Measurements from ENCODE around the gene MEIOSIN. TPM values are rescaled to one million over a fixed set of nuclear protein-coding genes. Genes with fewer than 3 reads are reported as not detected.
"Not testable (repeated sequence)": the region's sequence is repeated elsewhere in the genome, so short reads cannot be mapped to it uniquely, and the experiment has no call there.

MEIOSIN gene
- total and polyA plus RNA-seq, 11 donors, result not detected

GRCh38 chr19:45717983-45718650, 15.1 kb upstream of the MEIOSIN start:
- 37 to 52% (median 46%) methylated on average over 8 to 12 of the region's 12 CpGs for WGBS, 4 donors
- DNase-seq, result no peak
- H3K27me3 ChIP-seq, result no peaks in the 10 kb centered on the region
- peak overlapping the region; percentile 78 to 96 (median 94) for H3K27ac ChIP-seq
- peak in 2 of 4 donors; percentile 0 to 1 for ATAC-seq
- peaks cover 0 to 43% (median 16%) of the 10 kb centered on the region in 12 donors for H3K4me1 ChIP-seq
- no peaks in the 10 kb centered on the region for H3K9me3 ChIP-seq
- H3K36me3 ChIP-seq, result peaks cover 0 to 22% (median 5%) of the 10 kb centered on the region in 9 donors
- peak overlapping the region; percentile 14 to 77 (median 68) for H3K4me3 ChIP-seq
- TF ChIP-seq CTCF (IDR thresholded peaks at IDR 0.05), result no peak
- no peak for TF ChIP-seq POLR2A (IDR thresholded peaks at IDR 0.05)
- intact Hi-C loops (cut with DNase I), result loop anchor here in 8 of 10 donors (1.0 to 10.0 kb wide), 8 partner anchors 13 to 75 kb away; partner anchors contain the start of genes SIX5 (in 6 of the 8), QPCTL (in 4 of the 8), DMWD (in 1 of the 8) and FBXO46 (in 1 of the 8)

- Histone ChIP-seq H3K4me1 (peaks cover 0 to 40% (median 16%) of the 10 kb centered on the region in 12 donors), H3K36me3 (peaks cover 0 to 26% (median 7%) of the 10 kb centered on the region in 9 donors)
- intact Hi-C loops (cut with DNase I), result loop anchor here in 1 of 10 donors (5.0 kb wide), 1 partner anchor 42 kb away; no protein-coding TSS in a partner anchor
- H3K27me3 ChIP-seq, H3K27ac ChIP-seq, H3K9me3 ChIP-seq, ATAC-seq, DNase-seq, H3K4me3 ChIP-seq: not testable (repeated sequence)
- whole genome bisulfite sequencing, 4 donors, result 95 to 98% (median 98%) methylated on average over 11 of the region's 11 CpGs
Observed at GRCh38 chr19:45720065-45720464, 13.2 kb upstream of the MEIOSIN start.

- H3K9me3 ChIP-seq; H3K36me3 ChIP-seq; intact Hi-C loops (cut with DNase I); H3K27me3 ChIP-seq; DNase-seq; ATAC-seq; H3K27ac ChIP-seq: not testable (repeated sequence)
- peaks cover 0 to 22% (median 12%) of the 10 kb centered on the region in 12 donors for H3K4me1 ChIP-seq
- whole genome bisulfite sequencing, 4 donors, result 94 to 97% (median 95%) methylated on average over 18 of the region's 18 CpGs
- H3K4me3 ChIP-seq, result peak overlapping the region in 1 of 12 donors; percentile 92
Observed at GRCh38 chr19:45728683-45729082, 4.6 kb upstream of the MEIOSIN start.

GRCh38 chr19:45729800-45730290, 3.4 kb upstream of the MEIOSIN start:
- no peaks in the 10 kb centered on the region for H3K27me3 ChIP-seq
- peak overlapping the region; percentile 66 to 93 (median 80) for H3K4me3 ChIP-seq
- H3K9me3 ChIP-seq, result no peaks in the 10 kb centered on the region
- WGBS, 4 donors, result 4 to 15% (median 10%) methylated on average over 10 of the region's 10 CpGs
- no peak for DNase-seq
- no peak for ATAC-seq
- peak overlapping the region in 8 of 12 donors; percentile 43 to 84 (median 68) for H3K27ac ChIP-seq
- H3K36me3 ChIP-seq, result no peaks in the 10 kb centered on the region
- H3K4me1 ChIP-seq, result peaks cover 0 to 22% (median 12%) of the 10 kb centered on the region in 12 donors
- intact Hi-C loops (cut with DNase I), result loop anchor here in 9 of 10 donors (2.0 to 5.0 kb wide), 4 partner anchors 13 to 39 kb away; partner anchors contain the start of genes SIX5 (in 7 of the 9), QPCTL (in 1 of the 9) and SNRPD2 (in 1 of the 9)
- TF ChIP-seq POLR2A (IDR thresholded peaks at IDR 0.05), result no peak
- no peak for TF ChIP-seq CTCF (IDR thresholded peaks at IDR 0.05)

Measured in heart left ventricle (tissue), 16 donors.